GM18508 (cell line): Measurements from ENCODE around the gene CBLN4.

ENCODE experiments used
- ATAC-seq: cut with Tn5 transposase; IDR thresholded peaks from one replicate; pipeline ENCODE4 v1.9.1; 2021; ENCODE audit warnings: moderate number of reproducible peaks; ENCODE audit not compliant: insufficient read depth, unreplicated experiment

CBLN4 gene

DNA sequence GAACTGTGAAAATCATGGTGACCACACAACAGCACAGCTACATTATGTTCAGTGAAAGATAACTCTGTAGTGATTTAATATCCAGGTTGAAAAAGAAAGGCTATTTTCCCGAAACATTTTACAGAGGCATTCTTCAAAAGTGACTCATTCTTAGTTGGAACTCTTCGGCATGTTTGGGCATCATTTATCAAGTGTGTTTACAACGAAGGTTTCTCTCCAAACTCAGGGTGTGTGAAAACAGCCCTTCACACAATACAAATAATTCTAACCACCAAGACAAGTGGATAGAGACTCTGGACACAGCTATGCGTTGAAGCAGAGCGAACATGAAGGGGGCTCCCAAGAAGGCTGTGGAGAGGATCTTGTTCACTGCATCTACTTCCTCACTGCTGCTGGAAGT is 57.6 kb downstream of the CBLN4 start:
- ATAC-seq, result no peak
